ENCODE data around the gene RNF167.
A peak's percentile ranks its signal among the peaks of the same experiment; 100 is the strongest.
"Not testable (repeated sequence)": the region's sequence is repeated elsewhere in the genome, so short reads cannot be mapped to it uniquely, and the experiment has no call there.

RNF167 gene

DNA sequence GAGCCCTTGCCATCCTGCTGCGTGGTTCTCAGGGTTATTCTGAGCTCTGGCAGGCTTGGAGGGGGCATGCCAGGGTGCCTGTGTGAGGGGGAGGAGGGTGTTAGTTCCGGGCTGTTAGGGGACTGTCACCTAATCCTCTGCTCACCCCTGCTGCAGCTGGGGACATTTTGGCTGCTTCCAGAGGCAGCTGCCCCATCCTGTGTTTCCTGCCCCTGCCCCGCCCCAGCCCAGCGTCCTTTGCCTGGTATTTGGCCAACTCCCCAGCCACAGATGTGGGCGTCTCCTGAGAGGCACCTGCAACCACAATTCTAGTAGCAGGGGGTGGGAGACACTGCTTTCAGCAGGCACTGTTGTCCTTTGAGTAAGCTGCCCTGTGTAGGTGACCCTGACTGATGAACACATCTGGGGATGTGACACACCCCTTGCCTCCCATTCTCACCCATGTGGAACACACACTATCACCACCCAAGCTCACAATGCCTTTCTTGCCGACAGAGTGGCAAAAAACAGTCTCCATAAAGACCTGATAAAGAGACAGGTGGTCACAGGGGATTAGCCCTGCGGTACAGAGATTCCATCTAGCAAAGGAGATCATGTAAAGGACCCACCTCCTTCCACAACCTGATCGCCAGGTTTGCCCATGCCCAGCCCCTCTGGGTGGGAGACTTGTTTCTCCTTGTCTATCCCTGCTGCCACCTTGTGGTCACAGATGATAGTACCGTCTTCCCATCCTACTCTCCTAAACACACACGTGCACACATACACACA lies 36.8 kb upstream of the RNF167 start, which contains the start of gene CHRNE:
Gene CHRNE, minus strand, starts transcription at position 48 of the 768 bp plus-strand sequence. Its CDS starts 35 bp downstream, at position 13.
- DNase-seq = peak; percentile 24 to 68

DNA sequence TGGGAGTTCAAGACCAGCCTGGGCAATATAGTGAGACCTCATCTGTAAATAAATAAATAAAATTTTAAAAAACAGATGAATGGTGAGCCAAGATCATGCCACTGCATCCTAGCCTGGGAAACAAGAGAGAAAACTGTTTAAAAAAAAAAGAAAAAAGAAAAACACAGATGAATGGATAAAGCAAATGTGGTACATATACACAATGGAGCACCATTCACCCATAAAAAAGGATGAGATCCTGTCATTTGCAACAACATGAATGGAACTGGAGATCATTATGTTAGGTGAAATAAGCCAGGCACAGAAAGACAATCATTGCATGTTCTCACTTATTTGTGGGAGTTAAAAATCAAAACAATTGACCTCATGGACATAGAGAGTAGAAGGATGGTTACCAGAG lies 33.4 kb upstream of the RNF167 start:
- not testable (repeated sequence) for DNase-seq

DNA sequence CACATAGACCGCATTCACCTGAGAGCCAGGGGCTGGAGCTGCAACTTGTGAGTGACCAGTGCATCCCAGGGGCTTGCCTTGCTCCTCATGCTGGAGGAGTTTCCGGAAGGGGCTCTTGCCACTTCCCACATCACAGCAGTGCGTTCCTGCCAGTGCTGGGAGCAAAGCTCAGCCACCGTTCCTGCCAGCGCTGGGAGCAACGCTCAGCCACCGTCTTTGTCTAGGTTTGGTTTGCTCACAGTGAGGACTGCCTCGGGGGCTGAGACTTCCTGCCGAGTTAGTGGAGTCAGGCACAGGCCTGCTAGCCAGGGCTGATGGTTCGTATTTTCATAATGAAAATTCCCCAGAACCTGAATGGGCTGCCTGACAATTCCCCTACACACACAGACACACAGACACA lies 31.8 kb upstream of the RNF167 start:
- no peak for DNase-seq

DNA sequence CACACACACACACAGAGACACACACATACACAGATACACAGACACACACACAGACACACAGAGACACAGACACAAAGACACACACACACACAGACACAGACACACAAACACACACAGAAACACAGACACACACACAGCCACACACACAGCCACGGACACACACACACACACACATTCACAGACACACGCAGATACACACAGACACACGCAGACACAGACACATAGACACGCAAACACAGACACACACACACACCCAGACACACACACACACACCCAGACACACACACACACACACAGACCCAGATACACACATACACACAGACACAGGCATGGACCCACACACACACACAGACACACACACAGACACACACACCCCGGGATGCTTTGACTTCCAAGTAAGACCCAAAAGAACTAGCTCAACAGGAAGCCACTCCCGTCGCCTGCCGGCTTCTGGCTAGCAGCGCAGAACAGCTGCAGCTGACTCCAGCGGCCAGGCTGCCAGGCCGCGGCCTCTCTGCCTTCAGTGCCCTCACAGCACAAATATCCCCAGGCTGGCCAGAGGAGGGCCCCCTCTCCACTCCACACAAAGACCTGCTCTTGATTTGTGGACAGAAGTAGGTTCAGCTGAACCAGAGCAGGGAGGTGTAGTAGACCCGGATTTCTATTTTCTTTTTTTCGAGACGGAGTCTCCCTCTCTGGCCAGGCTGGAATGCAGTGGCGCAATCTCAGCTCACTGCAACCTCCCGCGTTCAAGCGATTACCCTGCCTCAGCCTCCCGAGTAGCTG lies 31.2 kb upstream of the RNF167 start:
- DNase-seq = peak; percentile 62 to 85

DNA sequence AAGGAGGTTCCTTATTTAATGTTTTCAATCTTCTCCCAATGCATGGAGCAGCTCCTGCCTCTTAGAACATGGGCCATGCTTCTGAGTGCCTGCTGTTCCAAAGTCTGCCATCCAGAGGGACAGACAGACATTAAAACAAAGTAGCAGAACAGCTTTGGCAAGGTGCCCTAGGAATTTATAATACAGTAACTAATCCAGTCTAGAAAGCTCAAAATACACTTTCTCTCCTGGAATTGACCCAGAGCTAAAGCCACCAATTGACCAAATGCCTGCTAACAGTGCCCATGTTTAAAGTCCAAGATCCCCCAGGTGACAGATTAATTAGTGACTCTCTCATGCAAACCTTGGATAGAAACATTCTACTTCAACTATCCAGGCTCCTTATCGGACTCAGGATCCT lies 26.1 kb upstream of the RNF167 start:
- DNase-seq = no peak

DNA sequence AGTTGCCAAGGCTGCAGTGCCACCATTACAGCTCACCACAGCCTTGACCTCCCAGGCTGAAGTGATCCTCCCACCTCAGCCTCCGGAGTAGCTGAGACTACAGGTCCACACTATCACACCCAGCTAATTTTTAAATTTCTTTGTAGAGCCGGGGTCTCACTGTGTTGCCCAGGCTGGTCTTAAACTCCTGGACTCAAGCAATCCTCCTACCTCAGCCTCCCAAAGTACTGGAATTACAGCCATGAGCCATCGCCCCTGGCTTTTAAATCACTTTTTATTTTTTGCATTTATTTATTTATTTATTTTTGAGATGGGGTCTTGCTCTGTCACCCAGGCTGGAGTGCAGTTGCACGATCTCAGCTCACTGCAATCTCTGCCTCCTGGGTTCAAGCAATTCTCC lies 25.5 kb upstream of the RNF167 start:
- not testable (repeated sequence) for DNase-seq

DNA sequence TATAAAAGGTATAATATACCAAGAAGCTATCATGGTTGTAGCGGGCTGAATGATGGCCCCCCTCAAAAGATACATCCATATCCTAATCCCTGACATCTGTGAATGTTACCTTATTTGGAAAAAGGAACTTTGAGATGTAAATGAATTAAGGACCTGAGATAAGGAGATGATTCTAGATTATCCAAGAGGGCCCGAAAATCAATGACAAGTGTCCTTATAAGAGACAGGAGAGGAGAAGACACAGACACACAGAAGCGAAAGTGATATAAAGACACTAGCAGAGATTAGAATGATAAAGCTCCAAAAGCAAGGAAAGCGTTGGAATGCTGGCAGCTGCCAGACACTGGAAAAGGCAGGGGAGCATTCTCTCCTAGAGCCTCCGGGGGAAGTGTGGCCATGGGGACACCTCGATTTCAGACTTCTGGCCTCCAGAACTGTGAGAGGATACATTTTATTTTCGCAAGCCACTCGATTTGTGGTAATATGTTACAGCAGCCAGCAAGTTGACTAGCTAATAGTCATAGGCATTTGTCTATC lies 20.5 kb upstream of the RNF167 start:
- DNase-seq = no peak

DNA sequence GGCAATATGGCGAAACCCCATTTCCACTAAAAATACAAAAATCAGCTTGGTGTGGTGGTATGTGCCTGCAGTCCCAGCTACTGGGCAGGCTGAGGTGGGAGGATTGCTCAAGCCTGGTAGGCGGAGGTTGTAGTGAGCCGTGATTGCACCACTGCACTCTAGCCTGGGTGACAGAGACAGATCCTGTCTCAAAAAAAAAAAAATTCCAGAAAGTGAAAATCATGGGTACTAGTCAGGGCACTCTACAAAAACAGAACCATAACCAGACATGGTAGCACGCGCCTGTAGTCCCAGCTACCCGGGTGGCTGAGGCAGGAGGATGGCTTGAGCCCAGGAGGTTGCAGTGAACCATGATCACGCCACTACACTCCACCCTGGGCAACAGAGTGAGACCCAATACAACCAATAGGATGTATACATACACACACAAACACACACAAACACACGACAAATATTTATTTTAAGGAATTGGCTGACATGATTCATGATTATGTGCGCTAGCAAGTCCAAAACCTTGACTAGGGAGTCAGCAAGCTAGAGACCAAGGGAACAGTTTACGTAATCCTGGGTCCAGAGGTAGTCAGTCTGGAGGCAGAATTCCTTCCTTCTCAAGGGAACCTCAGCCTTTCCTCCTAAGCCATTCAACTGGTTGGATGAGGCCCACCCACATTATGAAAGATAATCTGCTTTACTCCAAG lies 19.6 kb upstream of the RNF167 start:
- DNase-seq = no peak

DNA sequence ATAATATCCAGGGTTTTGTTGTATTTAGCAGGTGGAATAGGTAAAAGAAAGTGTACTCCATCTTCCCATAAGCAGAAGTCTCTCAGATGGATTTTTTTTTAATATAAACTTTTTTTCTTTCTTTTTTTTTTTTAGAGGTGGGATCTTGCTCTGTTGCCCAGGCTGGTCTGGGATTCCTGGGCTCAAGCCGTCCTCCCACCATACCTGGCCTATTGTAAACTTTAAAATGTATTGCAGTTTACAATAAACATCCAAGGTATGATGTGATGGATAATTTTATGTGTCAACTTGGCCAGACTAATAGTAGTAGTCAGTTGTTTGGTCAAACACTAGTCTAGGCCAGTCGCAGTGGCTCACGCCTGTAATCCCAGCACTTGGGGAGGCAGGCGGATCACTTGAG lies 18.7 kb upstream of the RNF167 start:
- no peak for DNase-seq

DNA sequence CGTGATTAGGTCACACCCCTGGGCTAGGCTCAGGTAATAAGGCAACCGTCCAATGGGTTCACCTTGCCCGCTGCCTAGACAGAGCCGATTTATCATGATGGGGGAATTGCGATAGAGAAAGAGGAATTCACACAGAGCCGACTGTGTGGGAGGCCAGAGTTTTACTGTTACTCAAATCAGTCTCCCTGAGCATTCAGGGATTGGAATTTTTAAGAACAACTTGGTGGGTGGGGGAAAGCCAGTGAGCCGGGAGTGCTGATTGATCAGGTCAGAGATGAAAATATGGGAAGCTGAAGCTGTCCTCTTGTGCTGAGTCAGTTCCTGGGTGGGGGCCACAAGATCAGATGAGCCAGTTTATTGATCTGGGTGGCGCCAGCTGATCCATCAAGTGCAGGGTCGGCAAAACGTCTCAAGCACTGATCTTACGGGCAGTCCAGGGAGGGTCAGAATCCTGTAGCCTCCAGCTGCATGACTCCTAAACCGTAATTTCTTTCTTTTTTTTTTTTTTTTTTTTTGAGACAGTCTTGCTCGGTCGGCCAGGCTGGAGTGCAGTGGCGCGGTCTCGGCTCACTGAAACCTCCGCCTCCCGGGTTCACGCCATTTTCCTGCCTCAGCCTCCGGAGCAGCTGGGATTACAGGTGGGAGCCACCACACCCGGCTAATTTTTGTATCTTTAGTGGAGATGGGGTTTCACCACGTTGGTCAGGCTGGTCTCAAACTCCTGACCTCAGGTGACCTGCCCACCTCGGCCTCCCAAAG lies 13.3 kb upstream of the RNF167 start:
- not testable (repeated sequence) for DNase-seq

DNA sequence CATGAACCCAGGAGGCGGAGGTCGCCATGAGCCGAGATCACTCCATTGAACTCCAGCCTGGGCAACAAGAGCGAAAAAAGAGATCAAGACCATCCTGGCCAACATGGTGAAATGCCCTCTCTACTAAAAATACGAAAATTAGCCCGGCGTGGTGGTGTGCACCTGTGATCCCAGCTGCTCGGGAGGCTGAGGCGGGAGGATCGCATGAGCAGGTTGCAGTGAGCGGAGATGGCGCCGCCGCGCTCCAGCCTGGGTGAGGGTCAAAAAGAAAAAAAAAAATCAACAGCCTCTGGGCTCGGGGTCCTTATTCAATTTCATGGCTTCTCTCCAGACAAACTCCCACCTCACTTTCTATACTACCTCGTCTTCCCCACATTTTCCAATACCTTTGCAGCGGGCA lies 11.2 kb upstream of the RNF167 start:
- DNase-seq = no peak

DNA sequence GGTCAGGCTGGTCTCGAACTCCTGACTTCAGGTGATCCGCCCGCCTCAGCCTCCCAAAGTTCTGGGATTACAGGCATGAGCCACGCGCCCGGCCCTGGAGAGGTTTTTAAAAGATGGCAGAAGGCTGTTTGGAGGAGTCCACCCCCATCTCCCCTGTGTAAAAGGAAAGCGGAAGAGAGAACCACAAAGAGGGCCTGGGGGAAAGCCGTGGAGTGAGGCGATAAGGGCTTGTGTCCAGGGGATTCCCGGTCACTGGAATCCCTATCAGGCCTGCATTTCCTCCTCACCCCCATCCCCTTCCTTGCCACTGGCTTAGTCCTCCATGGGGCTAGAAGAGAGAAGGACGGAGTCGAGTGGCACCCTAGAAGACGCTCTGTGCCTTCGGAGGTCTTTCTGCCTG lies 8.1 kb upstream of the RNF167 start, which contains the start of gene GP1BA:
Gene GP1BA, plus strand, starts transcription at position 315 of the 400 bp plus-strand sequence. CDS start 328 bp downstream, outside the sequence.
- no peak for DNase-seq

DNA sequence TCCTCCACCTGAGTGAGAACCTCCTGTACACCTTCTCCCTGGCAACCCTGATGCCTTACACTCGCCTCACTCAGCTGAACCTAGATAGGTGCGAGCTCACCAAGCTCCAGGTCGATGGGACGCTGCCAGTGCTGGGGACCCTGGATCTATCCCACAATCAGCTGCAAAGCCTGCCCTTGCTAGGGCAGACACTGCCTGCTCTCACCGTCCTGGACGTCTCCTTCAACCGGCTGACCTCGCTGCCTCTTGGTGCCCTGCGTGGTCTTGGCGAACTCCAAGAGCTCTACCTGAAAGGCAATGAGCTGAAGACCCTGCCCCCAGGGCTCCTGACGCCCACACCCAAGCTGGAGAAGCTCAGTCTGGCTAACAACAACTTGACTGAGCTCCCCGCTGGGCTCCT lies 7.3 kb upstream of the RNF167 start:
- DNase-seq = no peak

DNA sequence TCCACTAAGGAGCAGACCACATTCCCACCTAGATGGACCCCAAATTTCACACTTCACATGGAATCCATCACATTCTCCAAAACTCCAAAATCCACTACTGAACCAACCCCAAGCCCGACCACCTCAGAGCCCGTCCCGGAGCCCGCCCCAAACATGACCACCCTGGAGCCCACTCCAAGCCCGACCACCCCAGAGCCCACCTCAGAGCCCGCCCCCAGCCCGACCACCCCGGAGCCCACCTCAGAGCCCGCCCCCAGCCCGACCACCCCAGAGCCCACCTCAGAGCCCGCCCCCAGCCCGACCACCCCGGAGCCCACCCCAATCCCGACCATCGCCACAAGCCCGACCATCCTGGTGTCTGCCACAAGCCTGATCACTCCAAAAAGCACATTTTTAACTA lies 6.4 kb upstream of the RNF167 start:
- no peak for DNase-seq

DNA sequence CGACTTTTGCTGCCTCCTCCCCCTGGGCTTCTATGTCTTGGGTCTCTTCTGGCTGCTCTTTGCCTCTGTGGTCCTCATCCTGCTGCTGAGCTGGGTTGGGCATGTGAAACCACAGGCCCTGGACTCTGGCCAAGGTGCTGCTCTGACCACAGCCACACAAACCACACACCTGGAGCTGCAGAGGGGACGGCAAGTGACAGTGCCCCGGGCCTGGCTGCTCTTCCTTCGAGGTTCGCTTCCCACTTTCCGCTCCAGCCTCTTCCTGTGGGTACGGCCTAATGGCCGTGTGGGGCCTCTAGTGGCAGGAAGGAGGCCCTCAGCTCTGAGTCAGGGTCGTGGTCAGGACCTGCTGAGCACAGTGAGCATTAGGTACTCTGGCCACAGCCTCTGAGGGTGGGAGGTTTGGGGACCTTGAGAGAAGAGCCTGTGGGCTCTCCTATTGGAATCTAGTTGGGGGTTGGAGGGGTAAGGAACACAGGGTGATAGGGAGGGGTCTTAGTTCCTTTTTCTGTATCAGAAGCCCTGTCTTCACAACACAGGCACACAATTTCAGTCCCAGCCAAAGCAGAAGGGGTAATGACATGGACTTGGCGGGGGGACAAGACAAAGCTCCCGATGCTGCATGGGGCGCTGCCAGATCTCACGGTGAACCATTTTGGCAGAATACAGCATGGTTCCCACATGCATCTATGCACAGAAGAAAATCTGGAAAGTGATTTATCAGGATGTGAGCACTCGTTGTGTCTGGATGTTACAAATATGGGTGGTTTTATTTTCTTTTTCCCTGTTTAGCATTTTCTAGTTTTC lies 5.7 kb upstream of the RNF167 start:
- DNase-seq = peak; percentile 33 to 38

DNA sequence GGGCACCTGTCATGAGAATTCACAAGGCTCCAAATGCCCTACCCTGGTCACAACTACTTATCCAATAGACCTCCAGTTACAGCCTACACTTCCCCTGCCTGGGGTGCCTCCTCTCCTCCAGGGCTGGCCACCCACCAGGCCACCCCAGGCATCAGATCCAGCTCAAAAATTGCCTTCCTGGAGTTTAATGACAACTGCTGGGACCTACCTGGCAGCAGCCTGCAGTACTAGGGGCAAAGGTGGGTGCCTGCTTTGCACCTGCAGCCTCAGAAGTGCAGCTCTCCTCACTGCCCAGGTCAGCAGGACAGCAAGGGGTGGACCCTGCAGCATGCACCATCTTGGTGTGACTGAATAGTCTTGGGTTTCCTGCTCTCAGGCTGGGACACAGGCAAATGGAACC lies 4.4 kb upstream of the RNF167 start:
- DNase-seq = no peak

DNA sequence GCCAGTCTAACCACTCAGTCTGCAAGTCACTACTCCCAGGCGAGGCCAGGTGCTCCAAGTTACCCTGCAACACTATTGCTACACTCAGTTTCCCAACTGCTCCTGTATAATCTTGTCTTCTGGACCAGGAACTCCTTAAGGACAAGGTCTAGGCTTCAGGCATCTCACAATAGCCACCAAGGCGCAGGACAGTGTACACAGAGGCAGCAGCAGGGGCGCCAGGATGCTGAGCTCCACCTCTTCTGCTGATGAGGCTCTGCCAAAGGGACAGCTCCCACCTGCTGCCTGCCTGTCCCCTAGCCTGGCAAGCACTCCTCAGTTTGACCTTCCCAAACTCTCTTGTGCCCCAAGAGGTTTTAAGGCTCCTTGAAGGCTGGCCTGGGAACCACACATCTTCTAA lies 3.6 kb upstream of the RNF167 start:
- DNase-seq = no peak

DNA sequence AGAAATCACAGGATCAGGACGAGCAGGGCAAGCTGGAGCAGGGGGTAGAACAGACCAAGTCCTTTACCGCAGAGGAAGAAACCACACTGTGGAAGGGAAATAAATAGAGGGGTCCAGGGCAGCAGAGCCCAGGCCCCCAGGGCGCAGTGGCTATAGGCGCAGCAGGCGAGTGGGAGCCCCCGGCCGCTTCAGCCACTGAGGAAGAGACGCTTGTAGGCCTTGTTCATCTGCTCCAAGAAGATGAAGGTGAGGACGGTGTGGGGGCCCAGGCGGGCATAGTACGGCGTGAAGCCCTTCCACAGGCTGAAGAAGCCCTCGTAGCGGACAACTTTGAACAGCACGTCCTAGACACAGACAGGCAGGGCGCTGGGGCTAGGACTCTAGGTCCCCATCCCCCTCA lies 2.5 kb upstream of the RNF167 start:
- no peak for DNase-seq

DNA sequence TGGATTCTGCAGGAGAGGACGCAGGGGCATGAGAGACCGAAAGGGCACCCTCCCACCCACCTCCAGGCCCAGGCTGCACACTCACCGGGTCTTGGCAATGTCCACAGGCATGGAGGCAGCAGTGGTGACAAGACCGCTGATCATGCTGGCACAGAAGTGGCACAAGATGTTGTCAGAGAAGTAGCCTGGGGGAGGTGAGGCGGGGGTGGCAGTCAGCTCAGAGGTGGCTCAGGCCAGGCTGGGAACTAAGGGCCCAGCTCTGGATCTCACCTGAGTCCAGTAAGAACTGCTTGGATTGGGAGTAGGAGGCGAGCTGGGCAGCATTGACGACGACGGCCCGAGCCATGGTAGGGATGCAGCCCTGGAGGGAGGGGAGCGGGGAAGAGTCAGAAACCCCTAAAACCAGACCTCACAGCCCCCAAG lies 2.0 kb upstream of the RNF167 start:
- DNase-seq = no peak

DNA sequence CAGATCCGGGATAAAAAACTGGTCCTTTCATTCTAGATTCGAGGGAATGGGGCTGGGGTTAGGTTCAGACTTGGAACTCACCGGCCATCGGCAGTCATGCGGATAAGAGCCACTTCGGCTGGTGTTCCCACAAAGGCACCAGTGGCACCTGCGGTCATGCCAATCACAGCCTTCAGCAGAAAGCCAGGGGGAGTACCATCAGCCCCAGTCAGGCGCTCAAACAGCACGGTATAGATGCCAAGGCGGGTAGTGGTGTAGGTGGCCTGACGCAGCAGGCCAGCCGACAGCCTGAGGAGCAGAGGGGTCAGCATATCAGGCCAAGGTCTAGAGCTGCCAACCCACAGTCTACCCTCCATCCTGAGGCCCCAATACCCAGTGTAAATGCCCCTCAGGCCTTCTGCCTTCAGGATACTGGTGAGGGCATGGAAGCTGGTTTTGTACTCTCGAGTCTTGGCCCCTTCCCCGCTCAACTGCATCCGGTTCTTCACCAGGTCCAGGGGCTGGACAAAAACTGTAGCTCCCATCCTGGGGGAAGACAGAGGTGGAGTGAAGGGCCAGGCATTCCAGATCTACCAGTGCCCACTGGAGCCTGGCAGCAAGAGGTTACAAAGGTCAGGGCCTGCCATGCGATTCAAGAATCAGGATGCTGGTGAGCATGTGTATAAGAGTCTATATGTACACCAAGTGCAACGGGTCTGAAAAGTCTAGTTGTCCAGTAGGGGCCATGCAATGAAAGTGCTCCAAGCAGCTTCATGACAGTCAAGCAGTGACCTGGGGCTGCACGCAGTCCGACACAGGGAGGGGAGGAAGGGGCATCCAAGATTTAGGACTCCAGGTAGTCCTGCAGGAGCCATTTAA lies 1.2 kb upstream of the RNF167 start:
- DNase-seq = no peak

DNA sequence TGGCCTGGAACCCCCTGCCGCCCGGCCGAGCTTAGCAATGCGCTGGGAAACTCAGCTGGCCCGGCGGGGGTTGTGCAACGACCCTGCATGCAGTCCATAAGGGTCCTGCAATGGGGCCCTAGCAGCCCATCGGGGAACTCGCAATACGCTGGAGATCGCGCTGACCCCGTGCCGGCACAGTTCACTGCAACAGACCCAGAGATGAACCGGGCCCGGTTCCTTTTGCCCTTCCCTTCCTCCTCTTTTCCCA lies 597 bp upstream of the RNF167 start:
- no peak for DNase-seq

Measured in SW 1271 (cell line).